ENCODE data around the gene LPP. TPM values are rescaled to one million over a fixed set of nuclear protein-coding genes. Genes with fewer than 3 reads are reported as not detected.

LPP gene
- total RNA-seq, 1 donor from 2014 or later, result 132 TPM

- H3K27me3 Mint-ChIP-seq (ENCODE audit: low read depth), result no peaks in the 10 kb centered on the region
- H3K27ac Mint-ChIP-seq, result no peak overlapping the region
- peaks cover 10% of the 10 kb centered on the region for H3K36me3 Mint-ChIP-seq
- DNase-seq (ENCODE audit: low spot score in 2 of 2, unreplicated experiment in 2 of 2), result no peak
- H3K9me3 Mint-ChIP-seq, result peaks cover 9% of the 10 kb centered on the region
- H3K4me1 Mint-ChIP-seq, result peaks cover 14% of the 10 kb centered on the region
- no peak overlapping the region for H3K4me3 Mint-ChIP-seq
- no peak for TF ChIP-seq CTCF (IDR thresholded peaks at IDR 0.05; ENCODE audit: unreplicated experiment)
Measured at GRCh38 chr3:188220097-188220788, 66.3 kb downstream of the LPP start.

DNA sequence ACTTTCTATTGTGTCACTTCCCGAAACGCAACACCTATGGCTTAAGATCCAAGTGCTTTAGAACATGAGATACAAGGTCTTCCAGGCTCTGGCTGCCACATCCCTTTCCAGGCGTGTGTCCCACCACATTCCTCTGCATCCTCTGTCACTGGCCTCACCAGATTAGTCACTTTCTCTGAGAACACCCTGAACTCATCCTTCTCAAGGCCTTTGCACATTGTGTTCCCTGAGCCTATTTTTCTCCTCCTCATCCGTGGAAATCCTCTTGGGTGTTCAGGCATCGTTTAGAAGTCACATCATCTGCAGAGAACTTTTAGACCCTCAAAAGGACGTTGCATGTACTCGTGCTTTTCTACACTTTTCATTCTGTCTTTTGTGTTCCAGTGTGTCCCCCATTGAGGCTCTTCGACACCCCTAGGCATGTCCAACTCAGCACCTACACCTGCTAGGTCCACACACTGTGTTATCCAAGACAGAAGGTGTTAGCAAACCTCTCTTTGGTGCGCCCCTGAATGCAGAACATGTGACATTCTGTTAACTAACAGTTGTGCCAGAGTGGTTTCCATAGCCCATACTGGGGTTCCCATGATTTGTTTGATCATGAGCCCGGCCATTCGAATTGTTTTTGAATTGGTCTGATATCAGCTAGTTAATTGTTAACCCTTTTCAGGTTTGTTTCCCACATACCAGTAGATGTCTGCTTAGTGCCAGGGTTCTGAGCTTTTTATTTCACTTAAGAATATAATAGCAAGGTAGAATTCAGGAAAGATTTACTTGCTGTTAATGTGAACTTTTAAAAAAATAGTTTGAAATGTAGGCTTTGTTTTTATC is 67.2 kb downstream of the LPP start:
- Mint-ChIP-seq H3K27me3 (ENCODE audit: low read depth) (no peaks in the 10 kb centered on the region), H3K27ac (no peak overlapping the region), H3K4me1 (peaks cover 14% of the 10 kb centered on the region), H3K4me3 (no peak overlapping the region), H3K36me3 (peaks cover 14% of the 10 kb centered on the region), H3K9me3 (peaks cover 9% of the 10 kb centered on the region)
- no peak for DNase-seq (ENCODE audit: low spot score in 2 of 2, unreplicated experiment in 2 of 2)
- TF ChIP-seq CTCF (IDR thresholded peaks at IDR 0.05; ENCODE audit: unreplicated experiment), result no peak

- Mint-ChIP-seq H3K27ac (no peak overlapping the region), H3K4me3 (no peak overlapping the region), H3K27me3 (ENCODE audit: low read depth) (no peaks in the 10 kb centered on the region), H3K9me3 (peaks cover 9% of the 10 kb centered on the region), H3K36me3 (peaks cover 18% of the 10 kb centered on the region), H3K4me1 (peaks cover 14% of the 10 kb centered on the region)
- no peak for DNase-seq (ENCODE audit: low spot score in 2 of 2, unreplicated experiment in 2 of 2)
- no peak for TF ChIP-seq CTCF (IDR thresholded peaks at IDR 0.05; ENCODE audit: unreplicated experiment)
Measured at GRCh38 chr3:188223936-188224335, 70.0 kb downstream of the LPP start.

DNA sequence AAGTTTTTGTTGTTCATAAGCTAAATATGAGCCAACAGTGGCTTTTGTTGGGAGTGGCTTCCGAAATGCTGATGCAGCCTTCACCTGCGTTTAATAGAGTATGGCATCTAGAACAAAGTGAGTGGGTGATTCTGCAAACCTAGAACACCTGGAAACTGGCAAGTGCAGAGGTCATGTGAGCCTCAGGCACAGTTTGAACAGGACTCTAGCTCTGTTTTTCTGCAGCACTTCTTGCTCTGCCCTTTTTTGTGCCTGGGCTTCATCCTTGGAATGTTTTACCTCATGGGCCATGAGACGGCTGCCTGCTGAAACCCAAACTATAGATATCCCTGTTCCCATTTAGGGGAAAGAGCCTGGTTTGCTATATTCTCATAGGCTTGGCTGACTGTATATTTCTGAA is 73.5 kb downstream of the LPP start:
- H3K9me3 Mint-ChIP-seq, result peaks cover 9% of the 10 kb centered on the region
- peaks cover 11% of the 10 kb centered on the region for H3K4me1 Mint-ChIP-seq
- DNase-seq (ENCODE audit: low spot score in 2 of 2, unreplicated experiment in 2 of 2), result no peak
- H3K36me3 Mint-ChIP-seq, result peaks cover 10% of the 10 kb centered on the region
- TF ChIP-seq CTCF (IDR thresholded peaks at IDR 0.05; ENCODE audit: unreplicated experiment), result no peak
- no peaks in the 10 kb centered on the region for H3K27me3 Mint-ChIP-seq (ENCODE audit: low read depth)
- H3K27ac Mint-ChIP-seq, result no peak overlapping the region
- H3K4me3 Mint-ChIP-seq, result no peak overlapping the region

- Mint-ChIP-seq H3K4me1 (peaks cover 4% of the 10 kb centered on the region), H3K27me3 (ENCODE audit: low read depth) (no peaks in the 10 kb centered on the region), H3K9me3 (peaks cover 9% of the 10 kb centered on the region), H3K4me3 (no peak overlapping the region), H3K27ac (no peak overlapping the region), H3K36me3 (peaks cover 10% of the 10 kb centered on the region)
- no peak for DNase-seq (ENCODE audit: low spot score in 2 of 2, unreplicated experiment in 2 of 2)
- TF ChIP-seq CTCF (IDR thresholded peaks at IDR 0.05; ENCODE audit: unreplicated experiment), result no peak
Measured at GRCh38 chr3:188229177-188229576, 75.2 kb downstream of the LPP start.

Measured in mesothelial cell of epicardium (in vitro differentiated cells).